Measurements from ENCODE around the gene MYOG. TPM values are rescaled to one million over a fixed set of nuclear protein-coding genes. Genes with fewer than 3 reads are reported as not detected.

The MYOG gene
- polyA plus RNA-seq, 3 donors: not detected

- H3K27me3 Mint-ChIP-seq (ENCODE audit: low read depth in 3 of 3): peaks cover 7 to 16% (median 14%) of the 10 kb centered on the region in 3 donors
- Histone ChIP-seq H3K9ac (ENCODE audit: insufficient read depth, low read length, poor library complexity, severe bottlenecking) (no peak overlapping the region), H3K4me1 (ENCODE audit: control insufficient read depth in 1 of 2, insufficient read depth in 2 of 2, low read length in 2 of 2) (peaks cover 8 to 25% of the 10 kb centered on the region in 2 donors), H3K36me3 (replicated peaks in 1 of 2; ENCODE audit: control insufficient read depth in 1 of 2, insufficient read depth in 2 of 2, low read length in 2 of 2) (no peaks in the 10 kb centered on the region), H3K79me2 (ENCODE audit: insufficient read depth, low read length) (no peaks in the 10 kb centered on the region), H3K27me3 (ENCODE audit: control insufficient read depth in 2 of 2, insufficient read depth in 2 of 2, low read length in 2 of 2) (no peaks in the 10 kb centered on the region), H3K9me3 (replicated peaks in 1 of 2; ENCODE audit: control insufficient read depth in 1 of 2, insufficient read depth in 1 of 2, low read length in 2 of 2) (no peaks in the 10 kb centered on the region), H2AFZ (ENCODE audit: insufficient read depth, low read depth, low read length, poor library complexity, severe bottlenecking) (no peak overlapping the region), H3K4me2 (replicated peaks; ENCODE audit: extremely low read depth, low read length, poor library complexity, severe bottlenecking) (no peak overlapping the region), H3K27ac (ENCODE audit: low read depth in 1 of 2, low read length in 2 of 2) (no peak overlapping the region), H3K4me3 (replicated peaks in 1 of 3; ENCODE audit: low read depth in 2 of 3, low read length in 3 of 3) (no peak overlapping the region), H4K20me1 (ENCODE audit: insufficient read depth, low read length) (no peaks in the 10 kb centered on the region)
- no peak for TF ChIP-seq CTCF (IDR thresholded peaks at IDR 0.05)
- no peak overlapping the region for H3K4me3 Mint-ChIP-seq
- no peaks in the 10 kb centered on the region for H3K36me3 Mint-ChIP-seq
- H3K9me3 Mint-ChIP-seq: peaks cover 0 to 6% (median 0%) of the 10 kb centered on the region in 7 donors
- H3K4me1 Mint-ChIP-seq: peaks cover 32% of the 10 kb centered on the region
- 93% methylated on average over 9 of the region's 11 CpGs for WGBS (ENCODE audit: insufficient coverage)
- intact Hi-C loops (cut with micrococcal nuclease): no loop called here
- no peak overlapping the region for H3K27ac Mint-ChIP-seq
- no peak for DNase-seq
Measured at GRCh38 chr1:203086992-203087763, 1.4 kb upstream of the MYOG start.

GRCh38 chr1:203084588-203085527 lies 954 bp downstream of the MYOG start:
- H3K4me2 ChIP-seq (replicated peaks; ENCODE audit: extremely low read depth, low read length, poor library complexity, severe bottlenecking): no peak overlapping the region
- H3K27ac Mint-ChIP-seq: no peak overlapping the region
- H3K79me2 ChIP-seq (ENCODE audit: insufficient read depth, low read length): no peaks in the 10 kb centered on the region
- peaks cover 2 to 14% (median 9%) of the 10 kb centered on the region in 3 donors for H3K27me3 Mint-ChIP-seq (ENCODE audit: low read depth in 3 of 3)
- intact Hi-C loops (cut with micrococcal nuclease): no loop called here
- H3K36me3 ChIP-seq (replicated peaks in 1 of 2; ENCODE audit: control insufficient read depth in 1 of 2, insufficient read depth in 2 of 2, low read length in 2 of 2): no peaks in the 10 kb centered on the region
- DNase-seq: no peak
- peaks cover 0 to 3% (median 0%) of the 10 kb centered on the region in 7 donors for H3K9me3 Mint-ChIP-seq
- no peak overlapping the region for H2AFZ ChIP-seq (ENCODE audit: insufficient read depth, low read depth, low read length, poor library complexity, severe bottlenecking)
- H3K4me1 Mint-ChIP-seq: peaks cover 32% of the 10 kb centered on the region
- peak; percentile 51 for TF ChIP-seq CTCF (IDR thresholded peaks at IDR 0.05)
- no peak overlapping the region for H3K9ac ChIP-seq (ENCODE audit: insufficient read depth, low read length, poor library complexity, severe bottlenecking)
- H4K20me1 ChIP-seq (ENCODE audit: insufficient read depth, low read length): no peaks in the 10 kb centered on the region
- H3K4me3 Mint-ChIP-seq: no peak overlapping the region
- H3K4me3 ChIP-seq (replicated peaks in 1 of 3; ENCODE audit: low read depth in 2 of 3, low read length in 3 of 3): no peak overlapping the region
- H3K27ac ChIP-seq (ENCODE audit: low read depth in 1 of 2, low read length in 2 of 2): no peak overlapping the region
- 94% methylated on average over 11 of the region's 14 CpGs for WGBS (ENCODE audit: insufficient coverage)
- no peaks in the 10 kb centered on the region for H3K9me3 ChIP-seq (replicated peaks in 1 of 2; ENCODE audit: control insufficient read depth in 1 of 2, insufficient read depth in 1 of 2, low read length in 2 of 2)
- H3K36me3 Mint-ChIP-seq: peaks cover 5% of the 10 kb centered on the region in 2 donors
- H3K27me3 ChIP-seq (ENCODE audit: control insufficient read depth in 2 of 2, insufficient read depth in 2 of 2, low read length in 2 of 2): no peaks in the 10 kb centered on the region
- peaks cover 8 to 30% of the 10 kb centered on the region in 2 donors for H3K4me1 ChIP-seq (ENCODE audit: control insufficient read depth in 1 of 2, insufficient read depth in 2 of 2, low read length in 2 of 2)
